A549 (cell line): ENCODE measurements around the gene GJB2. TPM values are rescaled to one million over a fixed set of nuclear protein-coding genes. Genes with fewer than 3 reads are reported as not detected.

Experiments used
- ATAC-seq, 2 experiments: fragments of 200-7000 bp in 1 of 2; fragments of >200 bp in 1 of 2; cut with Nextera tagmentation in 1 of 2; cut with Tn5 transposase in 1 of 2; 3 replicates each; pipeline versions ENCODE4 v1.8.0 to v1.9.1; 2018 to 2020; ENCODE audit warnings: mild to moderate bottlenecking in 1 of 2, moderate library complexity in 1 of 2
- CTCF ChIA-PET: fragments of 300-600 bp; sonication (Branson Sonifier 250); formaldehyde crosslinking; extraction: SDS; loops from one replicate; lab custom pipeline; 2021; ENCODE audit warnings: antibody characterized with exemption, inconsistent platforms; lab: Yijun Ruan, JAX
- POLR2A ChIA-PET: fragments of 350-600 bp; formaldehyde crosslinking; extraction: SDS; loops from one replicate; lab custom pipeline; 2021; ENCODE audit warnings: antibody characterized with exemption, inconsistent platforms; lab: Yijun Ruan, JAX
- DNase-seq, 2 experiments: peaks; one replicate each; pipeline versions ENCODE4 v3.0.0 to v3.0.0-alpha.2; 2011 to 2016; ENCODE audit warnings: low read depth in 1 of 2, low spot score in 1 of 2
- FAIRE-seq: peaks from 2 replicates; lab custom pipeline; 2011; peaks lifted over from hg19 to GRCh38; lab: Jason Lieb, UNC
- H3K27ac ChIP-seq, 2 experiments: fragments of >200 bp; sonication (Bioruptor Twin); formaldehyde crosslinking; 3 replicates each; pipeline ENCODE4 v1.5.1; 2016 to 2017
- H3K4me1 ChIP-seq: fragments of >200 bp; sonication (Bioruptor Twin); formaldehyde crosslinking; 3 replicates; pipeline ENCODE4 v1.6.1; 2016
- H3K4me2 ChIP-seq: fragments of >200 bp; sonication (Bioruptor Twin); formaldehyde crosslinking; 3 replicates; pipeline ENCODE4 v1.6.1; 2016
- H3K4me3 ChIP-seq: fragments of >200 bp; sonication (Bioruptor Twin); formaldehyde crosslinking; 3 replicates; pipeline ENCODE4 v1.5.1; 2016
- H3K9me3 ChIP-seq: fragments of >200 bp; sonication (Bioruptor Twin); formaldehyde crosslinking; 3 replicates; pipeline ENCODE4 v1.6.1; 2016
- CEBPB ChIP-seq, 2 experiments: fragments of >200 bp in 1 of 2; sonication (Bioruptor Twin) in 1 of 2; formaldehyde crosslinking in 1 of 2; IDR thresholded peaks; 2 replicates each; pipeline ENCODE4 v1.6.1; 2012 to 2016
- CHD2 ChIP-seq: fragments of 150-350 bp; IDR thresholded peaks from 2 replicates; pipeline ENCODE4 v1.6.1; 2014; ENCODE audit warnings: low read length; ENCODE audit not compliant: partially characterized antibody
- CHD4 ChIP-seq: fragments of 200-600 bp; sonication (generic); IDR thresholded peaks from 2 replicates; pipeline ENCODE4 v1.6.1; 2016; ENCODE audit warnings: antibody characterized with exemption, mild to moderate bottlenecking, borderline replicate concordance
- ESRRA ChIP-seq: fragments of 150-350 bp; IDR thresholded peaks from 2 replicates; pipeline ENCODE4 v1.6.1; 2014; ENCODE audit warnings: mild to moderate bottlenecking, low read length, borderline replicate concordance
- FOSB ChIP-seq: fragments of 250-450 bp; sonication (Bioruptor Pico); IDR thresholded peaks from 2 replicates; pipeline ENCODE4 v1.5.0; 2020; ENCODE audit warnings: mild to moderate bottlenecking, moderate library complexity
- FOSL2 ChIP-seq, 2 experiments: fragments of 450-650 bp in 1 of 2; fragments of >200 bp in 1 of 2; sonication (Bioruptor Twin) in 1 of 2; formaldehyde crosslinking; IDR thresholded peaks; 2 replicates each; pipeline versions ENCODE4 v1.5.0 to v1.6.1; 2016 to 2020; ENCODE audit warnings: mild to moderate bottlenecking in 1 of 2, moderate library complexity in 1 of 2
- GATA3 ChIP-seq: IDR thresholded peaks from 2 replicates; pipeline ENCODE4 v1.6.1; 2012; ENCODE audit warnings: borderline replicate concordance
- HEYL ChIP-seq: fragments of 250-450 bp; sonication (Bioruptor Pico); IDR thresholded peaks from 2 replicates; pipeline ENCODE4 v1.8.0; 2021; ENCODE audit warnings: mild to moderate bottlenecking, moderate library complexity
- HOXA7 ChIP-seq: fragments of 250-450 bp; sonication (Bioruptor Pico); IDR thresholded peaks from 2 replicates; pipeline ENCODE4 v1.5.0; 2020; ENCODE audit warnings: mild to moderate bottlenecking, moderate library complexity
- HOXB5 ChIP-seq: fragments of 250-450 bp; sonication (Bioruptor Pico); IDR thresholded peaks from 2 replicates; pipeline ENCODE4 v1.5.0; 2020; ENCODE audit warnings: mild to moderate bottlenecking, moderate library complexity
- JUNB ChIP-seq: fragments of >200 bp; sonication (Bioruptor Twin); formaldehyde crosslinking; IDR thresholded peaks from 2 replicates; pipeline ENCODE4 v1.6.1; 2016
- KDM1A ChIP-seq: fragments of 200-600 bp; sonication (generic); IDR thresholded peaks from 2 replicates; pipeline ENCODE4 v1.6.1; 2016; ENCODE audit warnings: low read depth, mild to moderate bottlenecking
- MAX ChIP-seq: IDR thresholded peaks from 2 replicates; pipeline ENCODE4 v1.6.1; 2012
- NFE2L2 ChIP-seq: fragments of 150-350 bp; conservative IDR thresholded peaks from 2 replicates; pipeline ENCODE4 v1.6.1; 2014; ENCODE audit warnings: low read length
- PHF8 ChIP-seq: fragments of 200-600 bp; sonication (generic); IDR thresholded peaks from 2 replicates; pipeline ENCODE4 v1.6.1; 2016; ENCODE audit warnings: low read depth, mild to moderate bottlenecking, antibody characterized with exemption, moderate library complexity, borderline replicate concordance
- REST ChIP-seq: fragments of 200-600 bp; sonication (generic); IDR thresholded peaks from 2 replicates; pipeline ENCODE4 v1.6.1; 2016; ENCODE audit warnings: antibody characterized with exemption, mild to moderate bottlenecking, moderate library complexity
- SREBF2 ChIP-seq: fragments of 450-650 bp; IDR thresholded peaks from 2 replicates; pipeline ENCODE4 v1.6.1; 2014; ENCODE audit warnings: mild to moderate bottlenecking, moderate library complexity
- TP53 ChIP-seq: fragments of 250-450 bp; sonication (Bioruptor Pico); IDR thresholded peaks from 2 replicates; pipeline ENCODE4 v1.5.0; 2021; ENCODE audit warnings: mild to moderate bottlenecking, moderate library complexity
- USF2 ChIP-seq: fragments of 450-650 bp; IDR thresholded peaks from 2 replicates; pipeline ENCODE4 v1.6.1; 2014; ENCODE audit warnings: antibody characterized with exemption
- ZC3H11A ChIP-seq: fragments of 450-650 bp; IDR thresholded peaks from 2 replicates; pipeline ENCODE4 v1.6.1; 2014; ENCODE audit warnings: antibody characterized with exemption, mild to moderate bottlenecking
- ZFP36 ChIP-seq: fragments of 450-650 bp; IDR thresholded peaks from 2 replicates; pipeline ENCODE4 v1.6.1; 2014; ENCODE audit warnings: borderline replicate concordance; ENCODE audit not compliant: partially characterized antibody
- WGBS: methylation state at CpG from one replicate; pipeline ENCODE4 v1.1.6; 2017; ENCODE audit errors: missing lambda C conversion rate; 5-methylcytosine and 5-hydroxymethylcytosine counted together
- polyA plus RNA-seq, 4 experiments: library from polyadenylated mRNA; depleted of rRNA in 3 of 4; stranded (reverse); fragments of >200 nt; fragmentation: RNase III in 1 of 4; extraction: RNeasy Plus Mini Kit Qiagen cat#74134 plus additional on column Dnase treatment in 1 of 4; gene quantifications; 2 replicates in 3 of 4; 3 replicates in 1 of 4; pipeline ENCODE4 v1.2.3, GENCODE V29; 2011 to 2017
- TF ChIP-seq, protein P1 (sequence below): IDR thresholded peaks from 2 replicates; pipeline ENCODE4 v1.6.1; 2012
- TF ChIP-seq, protein P2 (sequence below): IDR thresholded peaks from 2 replicates; pipeline ENCODE4 v1.6.1; 2012; ENCODE audit warnings: low read depth, borderline replicate concordance

The GJB2 gene
- polyA plus RNA-seq, 2 of the 4 experiments (the other 2 are of a cell fraction): 0.40 to 0.66 TPM

DNA sequence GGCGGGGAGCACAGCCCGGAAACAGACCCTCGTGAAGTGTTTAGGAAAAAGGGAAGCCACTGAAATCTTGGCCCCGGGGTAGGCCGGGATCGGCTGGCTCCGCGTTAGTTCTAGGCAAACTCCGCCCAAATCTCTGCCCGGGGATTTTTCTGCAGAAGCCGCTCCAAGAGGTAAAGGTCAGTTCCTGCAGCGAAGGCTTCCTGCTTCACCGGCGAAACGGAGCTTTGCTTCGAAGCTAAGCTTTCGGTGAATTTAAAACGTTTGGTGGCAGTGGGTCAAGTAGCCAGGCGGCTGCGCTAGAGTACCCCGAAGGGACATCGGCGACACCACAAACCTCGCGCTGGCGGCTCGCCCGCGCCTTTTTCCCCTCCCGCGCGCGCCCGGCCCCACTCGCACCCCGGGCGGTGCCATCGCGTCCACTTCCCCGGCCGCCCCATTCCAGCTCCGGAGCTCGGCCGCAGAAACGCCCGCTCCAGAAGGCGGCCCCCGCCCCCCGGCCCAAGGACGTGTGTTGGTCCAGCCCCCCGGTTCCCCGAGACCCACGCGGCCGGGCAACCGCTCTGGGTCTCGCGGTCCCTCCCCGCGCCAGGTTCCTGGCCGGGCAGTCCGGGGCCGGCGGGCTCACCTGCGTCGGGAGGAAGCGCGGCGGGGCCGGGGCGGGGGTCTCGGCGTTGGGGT lies 441 bp downstream of the GJB2 start:
- H3K9me3 ChIP-seq: no peaks in the 10 kb centered on the region
- ChIA-PET CTCF (interaction anchor here (1.0 to 3.5 kb wide), 3 partner anchors 10 to 228 kb away, joined by 3 to 16 read pairs (median 4); no protein-coding TSS in a partner anchor), POLR2A (interaction anchor here (0.6 kb wide), 1 partner anchor 695 kb away, joined by 7 read pairs; no protein-coding TSS in a partner anchor)
- DNase-seq (peak in 1 of 2 experiments; percentile 16), FAIRE-seq (no peak), ATAC-seq (peak; percentile 40 to 65; a peak in 3 of 6 replicates)
- peaks cover 7% of the 10 kb centered on the region; the same call in 1 of the 3 replicates for H3K4me1 ChIP-seq
- peak overlapping the region; percentile 100 for H3K4me2 ChIP-seq
- WGBS: 3% methylated on average over 12 of the region's 73 CpGs
- TF ChIP-seq CHD4 (no peak), MAX (peak; percentile 27; the same call in 1 of the 2 replicates)
- peak overlapping the region; percentile 53 to 80; a peak in 5 of 6 replicates for H3K27ac ChIP-seq
- peak overlapping the region; percentile 76 for H3K4me3 ChIP-seq

DNA sequence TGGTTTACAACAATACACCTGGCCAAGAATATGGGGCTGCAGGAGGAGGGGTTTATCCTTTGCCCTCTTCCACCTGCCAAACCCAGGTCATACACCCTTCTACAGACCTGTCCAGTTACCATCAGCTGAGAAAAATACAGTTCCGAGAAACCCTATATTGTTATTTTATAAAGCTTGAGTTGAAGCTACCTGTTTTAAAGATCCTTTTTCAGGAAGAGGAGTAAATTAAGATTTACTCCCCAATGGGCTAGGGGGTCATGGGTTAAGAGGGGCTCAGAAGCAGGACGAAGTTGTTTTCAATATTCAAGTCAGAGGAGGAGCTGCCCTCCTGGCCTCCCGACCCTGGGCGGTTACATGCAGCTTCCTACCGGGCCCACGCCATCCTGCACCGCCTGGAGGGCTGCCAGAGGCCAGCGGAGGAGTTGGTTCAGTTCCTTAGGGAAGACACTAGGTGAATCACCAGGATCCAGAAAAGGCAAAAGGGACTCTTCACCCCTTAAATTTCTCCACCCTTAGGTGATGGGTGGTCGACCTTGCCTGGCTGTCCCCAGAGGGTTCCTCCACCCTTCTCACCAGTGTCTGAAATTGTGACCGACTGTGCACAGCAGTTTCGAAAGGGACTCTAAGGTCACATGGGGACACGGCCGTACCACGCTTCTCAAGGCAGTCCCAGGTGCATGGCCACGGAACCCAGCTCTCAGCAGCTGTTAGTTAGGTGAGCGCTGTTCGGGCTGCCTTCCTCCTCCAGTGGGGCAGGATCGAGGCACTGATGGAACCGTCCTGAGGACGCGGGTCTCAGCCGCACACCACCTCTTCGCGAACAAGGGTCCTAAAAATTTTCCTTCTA lies 1.2 kb downstream of the GJB2 start:
- peak in 1 of 2 experiments; percentile 12; a peak in 1 of 6 replicates for ATAC-seq
- Histone ChIP-seq H3K4me1 (peaks cover 7% of the 10 kb centered on the region; the same call in 1 of the 3 replicates), H3K4me3 (peak overlapping the region; percentile 76), H3K9me3 (no peaks in the 10 kb centered on the region), H3K27ac (peak overlapping the region; percentile 53 to 80; a peak in 5 of 6 replicates), H3K4me2 (peak overlapping the region; percentile 100)
- CTCF ChIA-PET: interaction anchor here (0.8 to 3.5 kb wide), 5 partner anchors 9 to 303 kb away, joined by 3 to 16 read pairs (median 3); no protein-coding TSS in a partner anchor
- TF ChIP-seq JUNB (no peak), HOXA7 (no peak), GATA3 (no peak), KDM1A (no peak), USF2 (no peak), FOSL2 (IDR thresholded peaks at IDR 0.05) (no peak), FOSL2 (CRISPR knock-in tag; IDR thresholded peaks at IDR 0.05) (no peak), CHD2 (no peak)
- no peak for DNase-seq
- FAIRE-seq: no peak
- 78% methylated on average over 21 of the region's 24 CpGs for WGBS
- POLR2A ChIA-PET: no interaction called here

GRCh38 chr13:20190481-20191310 lies 2.0 kb downstream of the GJB2 start:
- ChIA-PET CTCF (interaction anchor here (0.8 to 3.5 kb wide), 3 partner anchors 9 to 304 kb away, joined by 3 to 16 read pairs (median 3); no protein-coding TSS in a partner anchor), POLR2A (no interaction called here)
- FAIRE-seq: no peak
- Histone ChIP-seq H3K27ac (no peak overlapping the region), H3K9me3 (no peaks in the 10 kb centered on the region), H3K4me1 (0 out of 3 replicates have a peak, but pooled peaks cover 2% of the 10 kb centered on the region), H3K4me3 (no peak overlapping the region), H3K4me2 (no peak overlapping the region)
- ATAC-seq: no peak
- 76% methylated on average over 15 of the region's 16 CpGs for WGBS
- DNase-seq: no peak
- TF ChIP-seq REST: no peak
- TF ChIP-seq, protein P1, sequence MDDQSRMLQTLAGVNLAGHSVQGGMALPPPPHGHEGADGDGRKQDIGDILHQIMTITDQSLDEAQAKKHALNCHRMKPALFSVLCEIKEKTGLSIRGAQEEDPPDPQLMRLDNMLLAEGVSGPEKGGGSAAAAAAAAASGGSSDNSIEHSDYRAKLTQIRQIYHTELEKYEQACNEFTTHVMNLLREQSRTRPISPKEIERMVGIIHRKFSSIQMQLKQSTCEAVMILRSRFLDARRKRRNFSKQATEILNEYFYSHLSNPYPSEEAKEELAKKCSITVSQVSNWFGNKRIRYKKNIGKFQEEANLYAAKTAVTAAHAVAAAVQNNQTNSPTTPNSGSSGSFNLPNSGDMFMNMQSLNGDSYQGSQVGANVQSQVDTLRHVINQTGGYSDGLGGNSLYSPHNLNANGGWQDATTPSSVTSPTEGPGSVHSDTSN: no peak
- no peak for TF ChIP-seq SREBF2
- no peak for TF ChIP-seq ZFP36
- TF ChIP-seq CEBPB (IDR thresholded peaks at IDR 0.05): no peak
- no peak for TF ChIP-seq PHF8
- TF ChIP-seq, protein P2, sequence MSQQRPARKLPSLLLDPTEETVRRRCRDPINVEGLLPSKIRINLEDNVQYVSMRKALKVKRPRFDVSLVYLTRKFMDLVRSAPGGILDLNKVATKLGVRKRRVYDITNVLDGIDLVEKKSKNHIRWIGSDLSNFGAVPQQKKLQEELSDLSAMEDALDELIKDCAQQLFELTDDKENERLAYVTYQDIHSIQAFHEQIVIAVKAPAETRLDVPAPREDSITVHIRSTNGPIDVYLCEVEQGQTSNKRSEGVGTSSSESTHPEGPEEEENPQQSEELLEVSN: no peak
- no peak for TF ChIP-seq TP53
- no peak for TF ChIP-seq HEYL (CRISPR knock-in tag)
- no peak for TF ChIP-seq FOSB (CRISPR knock-in tag)
- no peak for TF ChIP-seq ZC3H11A
- no peak for TF ChIP-seq HOXB5 (CRISPR knock-in tag)
- no peak for TF ChIP-seq ESRRA
- TF ChIP-seq NFE2L2: no peak
